T47D (cell line): ENCODE results near the gene RNF19B.
A peak's percentile ranks its signal among the peaks of the same experiment; 100 is the strongest.

ENCODE experiments used
- DNase-seq, 2 experiments: peaks; one replicate each; pipeline versions ENCODE4 v3.0.0 to v3.0.0-alpha.2; 2011 to 2012; ENCODE audit warnings: low read depth in 1 of 2, low spot score in 1 of 2
- JUND ChIP-seq: IDR thresholded peaks from 2 replicates; pipeline ENCODE4 v1.6.1; 2012; ENCODE audit warnings: low read depth
- in situ Hi-C: cut with HindIII; loops from 2 replicates; pipeline ENCODE4 v1.10.0; 2016; ENCODE audit warnings: low sequenced_read_pairs, low pct_unique_long_range_greater_than_20kb

RNF19B gene

DNA sequence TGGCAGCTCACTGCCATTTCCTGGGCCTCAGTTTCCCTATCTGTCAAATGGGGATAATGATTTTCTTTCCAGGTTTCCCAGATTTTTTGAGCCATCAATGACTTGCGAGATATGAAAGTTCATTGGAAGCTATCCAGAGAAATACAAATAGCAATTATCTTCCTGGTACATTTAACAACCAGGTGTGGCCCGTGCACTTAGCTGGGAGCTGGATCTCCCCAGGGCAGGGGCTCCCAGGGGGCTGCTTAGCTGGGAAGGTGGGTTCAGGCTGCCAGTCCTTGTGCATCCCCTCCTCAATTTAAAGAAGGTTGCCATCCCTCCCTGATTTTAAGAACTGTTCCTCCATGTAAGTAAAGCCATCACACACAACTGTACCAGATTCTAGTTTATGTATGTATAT lies 59.8 kb downstream of the RNF19B start:
- in situ Hi-C loops: no loop called here
- TF ChIP-seq JUND: no peak
- DNase-seq: no peak

GRCh38 chr1:32903991-32904785 lies 60.4 kb downstream of the RNF19B start:
- DNase-seq: no peak
- in situ Hi-C loops: no loop called here
- no peak for TF ChIP-seq JUND

DNA sequence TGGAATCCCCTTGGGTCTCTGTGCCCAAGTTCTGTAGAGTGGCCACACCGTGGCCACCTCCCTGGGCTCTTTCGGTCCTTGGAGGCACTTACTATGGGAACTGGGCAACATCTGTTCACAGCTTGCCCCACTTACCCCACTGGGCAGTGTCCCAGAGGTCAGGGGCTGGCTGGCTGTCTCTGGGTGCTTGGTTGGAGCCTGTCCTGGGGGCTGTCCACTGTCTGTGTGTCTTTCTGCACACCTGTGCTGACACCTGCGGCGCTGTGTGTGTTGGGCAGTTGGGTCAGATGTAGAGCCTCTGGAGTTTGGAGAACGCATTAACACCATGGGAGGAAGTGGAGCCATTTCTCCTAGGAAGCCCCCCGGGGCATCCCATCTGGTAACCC lies 62.1 kb downstream of the RNF19B start:
- no peak for TF ChIP-seq JUND
- in situ Hi-C loops: no loop called here
- DNase-seq: no peak

DNA sequence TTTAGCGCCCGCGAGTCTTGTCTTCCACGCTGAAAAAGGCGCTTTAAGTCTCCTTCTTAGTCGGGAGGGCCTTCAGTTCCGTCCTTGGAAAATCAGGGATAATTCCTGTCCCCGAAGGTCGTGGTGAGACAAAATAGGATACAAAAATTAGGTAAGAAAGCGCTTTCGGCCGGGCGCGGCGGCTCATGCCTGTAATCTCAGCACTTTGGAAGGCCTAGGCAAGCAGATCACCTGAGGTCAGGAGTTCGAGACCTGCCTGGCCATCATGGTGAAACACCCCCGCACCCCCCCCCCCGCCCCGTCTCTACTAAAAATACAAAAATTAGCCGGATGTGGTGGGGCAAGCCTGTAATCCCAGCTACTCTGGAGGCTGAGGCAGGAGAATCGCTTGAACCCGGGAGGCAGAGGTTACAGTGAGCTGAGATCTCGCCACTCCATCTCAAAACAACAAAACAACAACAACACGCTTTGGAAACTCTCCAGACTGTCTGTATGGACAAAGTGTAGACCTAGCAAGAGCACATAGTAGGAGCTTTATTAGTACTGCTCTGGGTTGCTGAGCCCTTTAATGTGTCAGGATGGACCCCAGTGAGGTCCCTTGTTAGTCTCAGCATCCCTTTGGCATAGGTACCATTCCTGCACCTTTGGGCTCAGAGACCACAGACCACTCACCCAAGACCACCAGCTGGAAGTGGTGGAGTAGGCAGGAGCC lies 62.6 kb downstream of the RNF19B start:
- no peak for TF ChIP-seq JUND
- DNase-seq: no peak
- in situ Hi-C loops: no loop called here

- no peak for TF ChIP-seq JUND
- DNase-seq: peak; percentile 64 to 79
- in situ Hi-C loops: no loop called here
These were observed 63.4 kb downstream of the RNF19B start, which contains the start of gene TMEM54 for GRCh38 chr1:32900956-32901822. TSS of gene TMEM54 (minus strand) at chr1:32901389. CDS start at chr1:32901238, 151 bp downstream.

DNA sequence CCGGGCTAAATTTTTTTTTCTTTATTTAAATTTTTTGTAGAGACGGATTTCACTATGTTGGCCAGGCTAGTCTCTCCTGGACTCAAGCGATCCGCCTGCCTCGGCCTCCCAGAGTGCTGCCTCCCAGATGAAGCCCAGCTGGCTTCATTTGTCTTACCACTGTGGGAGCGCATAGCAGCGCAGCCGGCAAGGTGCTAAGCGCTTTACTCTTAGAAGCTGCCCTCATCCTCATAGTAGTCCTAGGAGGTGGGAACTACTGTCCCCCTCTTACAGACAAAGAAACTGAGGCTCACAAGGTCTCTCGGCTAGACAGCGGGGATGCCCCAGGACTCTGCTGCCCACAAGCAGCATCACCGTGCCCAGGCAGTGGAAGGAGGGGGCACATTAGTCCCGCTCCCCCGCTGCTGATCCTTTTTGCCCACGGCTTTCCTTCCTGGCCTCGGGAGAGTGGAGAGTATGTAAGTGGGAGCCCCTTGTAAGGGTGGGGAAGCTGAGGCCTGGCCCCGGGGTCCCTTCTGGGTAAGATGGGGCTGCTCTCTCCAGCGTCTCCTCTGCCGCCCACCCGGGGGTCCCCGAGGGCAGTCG lies 64.1 kb downstream of the RNF19B start:
- in situ Hi-C loops: no loop called here
- no peak for DNase-seq
- no peak for TF ChIP-seq JUND

DNA sequence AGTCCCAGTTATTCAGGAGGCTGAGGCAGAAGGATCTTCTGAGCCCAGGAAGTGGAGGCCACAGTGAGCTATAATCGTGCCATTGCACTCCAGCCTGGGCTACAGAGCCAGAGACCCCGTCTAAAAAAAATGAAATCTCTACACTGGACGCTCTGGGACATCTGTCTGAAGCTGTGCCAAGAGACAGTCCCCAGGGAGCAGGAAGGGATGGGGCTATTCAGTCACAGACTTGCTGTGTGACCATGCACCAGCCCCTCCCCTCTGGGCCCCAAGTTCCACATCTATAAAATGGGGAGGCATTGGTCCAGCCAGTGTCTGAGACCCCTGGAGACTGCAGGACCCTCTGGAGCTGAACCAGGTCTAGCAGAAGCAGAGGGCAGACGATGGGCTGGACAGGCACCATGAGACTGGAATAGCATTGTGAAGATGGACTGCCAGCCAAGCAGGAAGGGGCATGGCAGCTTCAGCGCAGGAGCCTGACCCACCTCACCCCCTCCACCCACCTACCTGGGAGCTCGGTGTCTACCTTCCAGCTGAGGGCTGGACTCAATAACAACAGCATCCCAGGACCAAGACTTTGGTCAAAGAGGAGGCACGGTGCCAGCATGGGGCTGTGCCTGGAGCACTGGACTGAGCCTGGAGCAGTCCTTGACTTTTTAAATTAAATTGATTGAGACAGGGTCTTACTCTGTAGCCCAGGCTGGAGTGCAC lies 64.9 kb downstream of the RNF19B start:
- no peak for TF ChIP-seq JUND
- no peak for DNase-seq
- in situ Hi-C loops: no loop called here

- no peak for DNase-seq
- TF ChIP-seq JUND: no peak
- in situ Hi-C loops: no loop called here
These were observed 65.7 kb downstream of the RNF19B start for GRCh38 chr1:32898958-32899357.

- DNase-seq: no peak
- no peak for TF ChIP-seq JUND
- in situ Hi-C loops: no loop called here
These were observed 66.6 kb downstream of the RNF19B start for GRCh38 chr1:32898056-32898455.

DNA sequence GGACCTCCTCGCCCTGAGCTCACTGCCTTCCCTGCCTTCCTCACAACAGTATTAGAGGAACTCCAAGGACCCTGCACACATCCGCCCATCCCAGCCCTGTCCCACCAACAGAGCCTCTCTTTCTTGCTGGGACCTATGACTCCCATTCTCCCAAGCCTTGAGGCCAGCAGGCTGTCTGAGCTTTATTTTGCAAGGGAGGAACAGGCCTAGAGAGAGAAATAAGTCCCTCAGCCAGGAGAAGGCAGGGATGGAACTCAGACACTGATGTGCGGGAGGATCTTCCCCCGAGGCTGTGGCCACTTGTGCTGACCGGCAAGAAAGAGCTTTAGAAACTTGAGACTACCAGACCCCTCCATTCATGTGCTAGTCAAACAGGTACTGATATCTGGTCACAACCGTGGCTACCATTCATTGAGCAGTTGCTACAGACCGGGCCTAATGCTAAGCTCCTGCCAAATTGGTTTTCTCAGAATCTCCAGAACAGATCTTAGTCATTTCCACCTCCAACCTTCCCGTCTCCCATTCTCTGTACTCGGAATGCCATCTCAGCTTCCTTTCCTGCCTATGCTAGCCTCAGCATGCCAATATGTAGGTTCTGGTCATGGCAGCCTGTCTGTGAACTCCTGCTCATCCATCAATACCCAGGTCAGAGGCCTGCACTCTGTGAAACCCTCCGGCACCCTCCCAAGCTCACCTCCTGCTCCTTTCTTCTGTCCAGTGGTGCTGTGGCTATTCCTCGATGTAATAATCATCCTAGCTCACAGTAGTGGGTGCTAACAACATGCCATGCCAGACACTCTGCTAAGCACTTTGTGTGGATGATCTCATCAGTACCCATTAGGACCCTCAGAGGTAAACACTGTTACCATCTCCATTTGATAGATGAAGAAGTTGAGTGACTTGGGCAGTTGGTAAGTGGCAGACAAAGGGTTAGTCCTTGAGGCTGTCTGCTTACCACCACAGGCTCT lies 67.2 kb downstream of the RNF19B start:
- in situ Hi-C loops: no loop called here
- DNase-seq: no peak
- no peak for TF ChIP-seq JUND

GRCh38 chr1:32896451-32896850 lies 68.2 kb downstream of the RNF19B start:
- in situ Hi-C loops: no loop called here
- no peak for TF ChIP-seq JUND
- no peak for DNase-seq
